Skeletal muscle satellite cell (primary cell): ENCODE measurements around the gene ITGA3.

Experiments
- H3K27me3 ChIP-seq: 2 replicates; pipeline ENCODE4 v1.7.0; 2013; ENCODE audit warnings: low read length; ENCODE audit not compliant: control insufficient read depth, insufficient read depth
- H3K36me3 ChIP-seq: 2 replicates; pipeline ENCODE4 v1.7.0; 2013; ENCODE audit warnings: mild to moderate bottlenecking, control low read depth, low read length; ENCODE audit not compliant: insufficient read depth
- H3K4me1 ChIP-seq: 2 replicates; pipeline ENCODE4 v1.7.0; 2013; ENCODE audit warnings: low read length; ENCODE audit not compliant: control insufficient read depth, insufficient read depth
- H3K4me2 ChIP-seq: 2 replicates; pipeline ENCODE4 v1.7.0; 2013; ENCODE audit warnings: mild to moderate bottlenecking, low read length
- H3K4me3 ChIP-seq: 2 replicates; pipeline ENCODE4 v1.7.0; 2013; ENCODE audit warnings: low read length
- H3K9ac ChIP-seq: 2 replicates; pipeline ENCODE4 v1.7.0; 2013; ENCODE audit warnings: mild to moderate bottlenecking, low read depth, low read length, moderate library complexity
- H3K9me3 ChIP-seq: replicated peaks from 2 replicates; pipeline ENCODE4 v1.7.0; 2013; ENCODE audit warnings: mild to moderate bottlenecking, control low read depth, low read length

Gene ITGA3

GRCh38 chr17:50024808-50025207 lies 31.1 kb upstream of the ITGA3 start:
- Histone ChIP-seq H3K27me3 (no peaks in the 10 kb centered on the region), H3K9ac (no peak overlapping the region), H3K4me1 (peaks cover 28% of the 10 kb centered on the region), H3K4me2 (no peak overlapping the region), H3K36me3 (no peaks in the 10 kb centered on the region), H3K4me3 (no peak overlapping the region), H3K9me3 (no peaks in the 10 kb centered on the region)

- Histone ChIP-seq H3K27me3 (no peaks in the 10 kb centered on the region), H3K9me3 (no peaks in the 10 kb centered on the region), H3K36me3 (no peaks in the 10 kb centered on the region), H3K4me2 (peak overlapping the region; percentile 59), H3K4me1 (peaks cover 28% of the 10 kb centered on the region), H3K4me3 (no peak overlapping the region), H3K9ac (peak overlapping the region; percentile 36)
These were observed 29.7 kb upstream of the ITGA3 start for GRCh38 chr17:50026046-50026675.

DNA sequence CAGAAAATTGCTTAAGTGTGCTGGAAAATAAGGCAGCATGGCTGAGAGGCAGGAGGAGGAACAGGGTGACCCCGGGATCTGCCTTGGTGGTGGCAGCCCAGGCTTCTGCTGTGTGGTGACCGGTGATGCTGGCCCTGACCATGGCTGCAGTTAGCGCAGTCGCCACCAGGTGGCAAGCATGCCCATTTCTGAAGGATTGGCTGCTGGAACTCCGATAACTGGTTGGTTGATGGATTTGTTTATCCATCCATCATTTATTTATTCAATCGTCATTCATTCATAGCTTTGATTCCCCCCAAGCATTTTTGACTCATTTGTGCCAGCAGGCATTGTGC lies 29.1 kb upstream of the ITGA3 start:
- H3K4me3 ChIP-seq = peak overlapping the region; percentile 64
- no peaks in the 10 kb centered on the region for H3K36me3 ChIP-seq
- H3K4me2 ChIP-seq = peak overlapping the region; percentile 91
- no peaks in the 10 kb centered on the region for H3K9me3 ChIP-seq
- no peaks in the 10 kb centered on the region for H3K27me3 ChIP-seq
- H3K4me1 ChIP-seq = peaks cover 28% of the 10 kb centered on the region
- peak overlapping the region; percentile 89 for H3K9ac ChIP-seq

GRCh38 chr17:50027172-50027880 lies 28.6 kb upstream of the ITGA3 start:
- H3K4me3 ChIP-seq = peak overlapping the region; percentile 64
- no peaks in the 10 kb centered on the region for H3K27me3 ChIP-seq

GRCh38 chr17:50027881-50028735 lies 27.8 kb upstream of the ITGA3 start:
- Histone ChIP-seq H3K4me3 (peak overlapping the region; percentile 64), H3K27me3 (no peaks in the 10 kb centered on the region)

More at GRCh38 chr17:50027172-50027880, 28.6 kb upstream of the ITGA3 start:
- no peaks in the 10 kb centered on the region for H3K36me3 ChIP-seq
- peak overlapping the region; percentile 89 for H3K9ac ChIP-seq
- no peaks in the 10 kb centered on the region for H3K9me3 ChIP-seq
- H3K4me2 ChIP-seq = peak overlapping the region; percentile 91
- peaks cover 28% of the 10 kb centered on the region for H3K4me1 ChIP-seq

DNA sequence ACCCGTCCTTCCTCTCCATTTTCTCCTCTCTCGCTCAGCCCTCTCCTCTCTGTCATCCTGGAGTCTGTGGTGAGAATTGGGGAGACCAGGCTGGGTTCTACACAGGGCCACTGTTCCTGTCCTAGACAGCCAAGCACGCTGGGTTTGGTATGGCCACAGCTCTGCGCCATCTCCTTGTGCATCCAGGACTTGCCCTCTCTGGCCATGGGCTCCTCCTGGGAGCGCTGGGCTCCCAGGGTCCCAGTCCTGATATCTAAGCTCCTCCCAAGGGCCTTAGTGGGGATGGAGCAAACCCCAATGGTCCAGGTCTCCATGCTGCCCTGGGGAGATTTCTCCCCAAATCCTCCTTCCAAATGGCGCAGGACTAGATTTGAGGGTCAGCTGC lies 27.2 kb upstream of the ITGA3 start:
- peak overlapping the region; percentile 41 for H3K4me3 ChIP-seq
- peaks cover 37% of the 10 kb centered on the region for H3K4me1 ChIP-seq
- H3K9me3 ChIP-seq = no peaks in the 10 kb centered on the region
- H3K4me2 ChIP-seq = peak overlapping the region; percentile 91
- peak overlapping the region; percentile 89 for H3K9ac ChIP-seq
- H3K36me3 ChIP-seq = no peaks in the 10 kb centered on the region
- no peaks in the 10 kb centered on the region for H3K27me3 ChIP-seq

More at GRCh38 chr17:50027881-50028735, 27.8 kb upstream of the ITGA3 start:
- Histone ChIP-seq H3K36me3 (no peaks in the 10 kb centered on the region), H3K9ac (peak overlapping the region; percentile 89), H3K4me2 (peak overlapping the region; percentile 91), H3K4me1 (peaks cover 30% of the 10 kb centered on the region), H3K9me3 (no peaks in the 10 kb centered on the region)

DNA sequence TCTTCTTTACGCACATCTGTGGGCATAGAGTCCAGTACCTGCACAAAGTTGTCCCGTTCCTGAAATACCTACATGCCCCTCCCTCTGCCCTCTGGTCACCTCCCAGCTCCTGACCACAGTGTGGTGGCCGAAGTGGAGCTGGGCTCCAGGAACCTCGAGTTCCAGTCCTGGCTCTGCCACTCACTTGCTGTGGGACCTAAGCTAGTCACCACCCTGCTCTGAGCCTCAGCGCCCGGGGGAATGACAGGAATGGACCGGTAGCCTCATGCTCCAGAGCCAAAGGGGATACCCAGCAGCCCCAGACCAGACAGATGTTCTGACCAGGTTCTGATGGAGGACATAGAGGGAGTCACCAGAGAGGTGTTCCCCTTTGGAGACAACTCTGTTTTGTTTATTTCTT lies 26.7 kb upstream of the ITGA3 start:
- Histone ChIP-seq H3K4me3 (peak overlapping the region; percentile 41), H3K4me1 (peaks cover 41% of the 10 kb centered on the region), H3K36me3 (no peaks in the 10 kb centered on the region), H3K9me3 (no peaks in the 10 kb centered on the region), H3K9ac (peak overlapping the region; percentile 89), H3K27me3 (no peaks in the 10 kb centered on the region), H3K4me2 (no peak overlapping the region)

GRCh38 chr17:50033316-50033715 lies 22.6 kb upstream of the ITGA3 start:
- Histone ChIP-seq H3K4me1 (peaks cover 57% of the 10 kb centered on the region), H3K27me3 (no peaks in the 10 kb centered on the region), H3K4me2 (peak overlapping the region; percentile 61), H3K9ac (no peak overlapping the region), H3K36me3 (no peaks in the 10 kb centered on the region), H3K9me3 (no peaks in the 10 kb centered on the region), H3K4me3 (peak overlapping the region; percentile 21)

- Histone ChIP-seq H3K4me3 (no peak overlapping the region), H3K4me1 (peaks cover 50% of the 10 kb centered on the region)
These were observed 21.2 kb upstream of the ITGA3 start for GRCh38 chr17:50034498-50035364.

GRCh38 chr17:50035421-50035879 lies 20.5 kb upstream of the ITGA3 start:
- H3K4me2 ChIP-seq = no peak overlapping the region
- no peaks in the 10 kb centered on the region for H3K36me3 ChIP-seq
- peaks cover 50% of the 10 kb centered on the region for H3K4me1 ChIP-seq
- H3K9me3 ChIP-seq = no peaks in the 10 kb centered on the region
- H3K9ac ChIP-seq = no peak overlapping the region
- no peak overlapping the region for H3K4me3 ChIP-seq
- no peaks in the 10 kb centered on the region for H3K27me3 ChIP-seq

More at GRCh38 chr17:50034498-50035364, 21.2 kb upstream of the ITGA3 start:
- Histone ChIP-seq H3K36me3 (no peaks in the 10 kb centered on the region), H3K9ac (no peak overlapping the region), H3K9me3 (no peaks in the 10 kb centered on the region), H3K27me3 (no peaks in the 10 kb centered on the region), H3K4me2 (no peak overlapping the region)

- Histone ChIP-seq H3K27me3 (no peaks in the 10 kb centered on the region), H3K9ac (no peak overlapping the region), H3K4me3 (no peak overlapping the region), H3K9me3 (no peaks in the 10 kb centered on the region), H3K4me2 (no peak overlapping the region), H3K36me3 (no peaks in the 10 kb centered on the region), H3K4me1 (peaks cover 50% of the 10 kb centered on the region)
These were observed 20.0 kb upstream of the ITGA3 start for GRCh38 chr17:50035945-50036344.
